RWPE1 (cell line): ENCODE data around the gene RTRAF.
A peak's percentile ranks its signal among the peaks of the same experiment; 100 is the strongest.

Experiments used
- CTCF ChIA-PET: fragments of 350-600 bp; sonication (Branson Sonifier 250); formaldehyde crosslinking; extraction: SDS; loops from one replicate; lab custom pipeline; 2021; lab: Yijun Ruan, JAX
- POLR2A ChIA-PET: fragments of 400-600 bp; formaldehyde crosslinking; extraction: SDS; loops from one replicate; lab custom pipeline; 2020; ENCODE audit warnings: antibody characterized with exemption; ENCODE audit not compliant: low non-redundant PET; lab: Yijun Ruan, JAX
- DNase-seq: peaks from one replicate; pipeline ENCODE4 v3.0.0; 2012; ENCODE audit warnings: low spot score
- H3K27ac ChIP-seq: fragments of 450-650 bp; 2 replicates; pipeline ENCODE4 v1.5.1; 2017
- TF ChIP-seq, protein P1 (sequence below): fragments of 450-650 bp; conservative IDR thresholded peaks from 2 replicates; pipeline ENCODE4 v1.5.1; 2017; ENCODE audit warnings: low read depth, mild to moderate bottlenecking

The RTRAF gene

DNA sequence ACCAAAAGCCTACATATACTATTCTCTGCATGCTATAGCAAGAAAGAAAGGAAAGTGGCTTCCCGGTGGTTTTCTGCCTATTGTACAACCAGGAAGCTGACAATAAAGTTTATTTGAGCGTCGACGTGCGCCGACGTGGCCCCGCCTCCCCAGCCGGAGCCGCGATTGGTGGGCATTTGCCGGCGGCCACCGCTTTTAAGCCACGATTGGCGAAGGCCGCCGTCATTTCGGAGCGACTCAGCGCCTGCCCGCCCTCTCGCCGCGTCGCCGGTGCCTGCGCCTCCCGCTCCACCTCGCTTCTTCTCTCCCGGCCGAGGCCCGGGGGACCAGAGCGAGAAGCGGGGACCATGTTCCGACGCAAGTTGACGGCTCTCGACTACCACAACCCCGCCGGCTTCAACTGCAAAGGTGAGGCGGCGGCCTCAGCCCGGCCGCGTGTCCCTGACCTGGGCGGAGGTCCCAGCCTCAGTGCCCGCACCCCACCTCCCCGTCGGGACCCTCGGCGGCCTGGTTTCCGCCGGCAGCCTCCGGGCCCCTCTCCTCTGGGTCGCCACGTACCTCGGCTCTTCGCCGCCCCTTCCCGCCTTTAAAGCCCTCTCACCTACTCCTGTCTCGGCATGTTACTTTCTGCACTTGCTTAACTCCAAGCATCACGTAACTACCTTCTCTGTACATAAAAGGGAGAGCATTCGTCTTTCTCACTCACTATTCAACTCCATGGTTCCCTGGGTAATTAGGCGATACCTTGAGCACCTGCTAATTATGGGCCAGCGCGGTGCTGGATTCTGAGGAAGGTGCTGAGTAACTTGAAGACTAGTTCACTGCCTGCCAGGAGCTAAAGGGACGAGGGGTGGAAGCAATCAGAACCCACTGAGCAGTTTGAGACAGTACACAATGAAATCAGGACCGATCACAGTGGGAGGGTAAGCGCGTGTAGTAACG is at the start of gene RTRAF:
TSS of gene RTRAF (plus strand) at position 254 of the 942 bp plus-strand sequence. CDS start at position 348, 94 bp downstream.
- TF ChIP-seq, protein P1, sequence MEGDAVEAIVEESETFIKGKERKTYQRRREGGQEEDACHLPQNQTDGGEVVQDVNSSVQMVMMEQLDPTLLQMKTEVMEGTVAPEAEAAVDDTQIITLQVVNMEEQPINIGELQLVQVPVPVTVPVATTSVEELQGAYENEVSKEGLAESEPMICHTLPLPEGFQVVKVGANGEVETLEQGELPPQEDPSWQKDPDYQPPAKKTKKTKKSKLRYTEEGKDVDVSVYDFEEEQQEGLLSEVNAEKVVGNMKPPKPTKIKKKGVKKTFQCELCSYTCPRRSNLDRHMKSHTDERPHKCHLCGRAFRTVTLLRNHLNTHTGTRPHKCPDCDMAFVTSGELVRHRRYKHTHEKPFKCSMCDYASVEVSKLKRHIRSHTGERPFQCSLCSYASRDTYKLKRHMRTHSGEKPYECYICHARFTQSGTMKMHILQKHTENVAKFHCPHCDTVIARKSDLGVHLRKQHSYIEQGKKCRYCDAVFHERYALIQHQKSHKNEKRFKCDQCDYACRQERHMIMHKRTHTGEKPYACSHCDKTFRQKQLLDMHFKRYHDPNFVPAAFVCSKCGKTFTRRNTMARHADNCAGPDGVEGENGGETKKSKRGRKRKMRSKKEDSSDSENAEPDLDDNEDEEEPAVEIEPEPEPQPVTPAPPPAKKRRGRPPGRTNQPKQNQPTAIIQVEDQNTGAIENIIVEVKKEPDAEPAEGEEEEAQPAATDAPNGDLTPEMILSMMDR = no peak
- ChIA-PET POLR2A (interaction anchor here (0.7 kb wide), 1 partner anchor 779 kb away, joined by 3 read pairs; no protein-coding TSS in a partner anchor), CTCF (no interaction called here)
- peak; percentile 91 for DNase-seq
- H3K27ac ChIP-seq = peak within 1 kb of the TSS; percentile 79

DNA sequence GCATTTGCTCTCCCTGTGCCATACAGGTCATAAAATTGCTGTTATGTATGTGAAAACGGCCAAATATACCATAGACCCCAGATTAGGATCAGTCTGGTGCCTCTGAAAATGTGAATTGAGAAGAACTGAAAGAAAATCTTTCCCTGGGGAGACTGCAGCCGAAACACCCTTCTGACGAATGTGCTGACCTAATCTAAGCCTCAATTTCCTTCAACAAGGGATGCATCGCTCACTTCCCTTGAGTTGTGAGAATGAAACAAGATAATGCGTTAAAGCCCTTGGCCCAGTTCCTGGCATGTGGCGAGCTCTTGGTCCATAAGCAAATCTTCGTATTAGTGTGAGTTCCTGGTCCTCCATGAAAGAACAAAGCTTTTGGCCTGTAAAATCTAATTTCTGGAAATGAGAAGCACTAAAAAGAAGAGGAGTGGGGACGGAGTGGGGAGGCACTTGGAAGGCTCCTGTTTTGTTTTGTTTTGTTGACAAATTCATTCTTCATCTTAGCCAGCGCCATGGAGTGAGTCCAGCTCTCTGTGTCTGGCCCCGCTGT is 49.5 kb upstream of the RTRAF start:
- POLR2A ChIA-PET = no interaction called here
- DNase-seq = no peak
- CTCF ChIA-PET = no interaction called here
- no peak overlapping the region for H3K27ac ChIP-seq
- TF ChIP-seq, protein P1 = no peak

DNA sequence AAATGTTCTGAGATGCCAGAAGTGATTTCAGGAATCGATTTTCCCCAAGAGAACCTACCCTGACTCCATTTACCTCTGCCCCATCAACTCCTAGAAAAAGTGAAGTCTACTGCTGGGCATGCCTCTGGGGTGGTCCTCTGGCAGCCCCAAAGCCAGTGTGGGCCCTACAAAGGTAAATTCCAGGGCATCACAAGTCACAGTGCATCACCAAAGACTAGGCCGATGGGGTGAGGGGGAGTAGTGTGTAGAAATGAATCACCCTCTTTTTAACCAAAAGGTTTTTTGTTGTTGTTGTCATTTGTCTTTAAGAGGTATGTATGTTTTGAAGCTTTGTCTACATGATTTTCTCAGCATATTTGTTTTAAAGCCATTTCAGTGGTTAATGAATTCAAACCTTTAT is 46.4 kb upstream of the RTRAF start:
- TF ChIP-seq, protein P1 = no peak
- CTCF ChIA-PET = interaction anchor here (0.6 kb wide), 1 partner anchor 1585 kb away, joined by 3 read pairs; no protein-coding TSS in a partner anchor
- POLR2A ChIA-PET = no interaction called here
- no peak overlapping the region for H3K27ac ChIP-seq
- no peak for DNase-seq

DNA sequence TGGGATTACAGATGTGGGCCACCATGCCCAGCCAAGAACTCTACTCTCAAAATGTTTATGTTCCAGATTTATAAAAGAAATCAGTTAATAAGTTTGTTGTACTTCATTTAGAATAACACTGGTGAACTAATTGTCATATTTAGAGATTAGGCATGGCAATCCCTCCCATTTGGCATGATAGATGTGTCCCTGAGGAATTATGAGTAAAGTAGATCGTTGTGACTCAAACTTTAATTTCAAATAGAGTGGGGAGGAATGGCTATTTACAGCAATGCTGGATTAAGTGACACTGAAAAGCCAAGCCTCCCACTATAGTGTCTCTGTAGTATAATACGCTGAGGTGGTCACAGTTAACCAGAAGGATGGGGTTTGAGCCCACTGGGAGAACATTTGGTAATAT is 39.3 kb upstream of the RTRAF start:
- POLR2A ChIA-PET = no interaction called here
- CTCF ChIA-PET = no interaction called here
- no peak overlapping the region for H3K27ac ChIP-seq
- DNase-seq = no peak
- TF ChIP-seq, protein P1 = no peak

DNA sequence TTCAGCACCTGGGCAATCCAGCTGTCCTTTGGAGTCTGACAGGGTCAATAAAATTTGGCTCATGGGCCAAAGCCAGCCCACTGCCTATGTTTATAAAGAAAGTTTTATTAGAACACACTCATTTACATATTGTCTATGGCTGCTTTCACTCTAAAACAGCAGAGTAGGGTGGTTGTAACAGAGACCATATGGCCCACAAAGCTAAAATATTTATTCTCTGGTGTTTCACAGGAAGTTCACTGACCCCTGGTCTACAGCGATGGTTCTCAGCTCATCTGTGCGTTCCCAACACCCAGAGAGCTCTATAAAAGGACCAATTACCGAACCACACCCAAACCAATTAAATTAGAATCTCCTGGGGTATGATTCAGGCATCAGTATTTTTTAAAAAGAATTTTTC is 37.7 kb upstream of the RTRAF start:
- CTCF ChIA-PET = interaction anchor here (0.6 kb wide), 1 partner anchor 86 kb away, joined by 3 read pairs; no protein-coding TSS in a partner anchor
- POLR2A ChIA-PET = no interaction called here
- no peak for DNase-seq
- no peak overlapping the region for H3K27ac ChIP-seq
- TF ChIP-seq, protein P1 = no peak

DNA sequence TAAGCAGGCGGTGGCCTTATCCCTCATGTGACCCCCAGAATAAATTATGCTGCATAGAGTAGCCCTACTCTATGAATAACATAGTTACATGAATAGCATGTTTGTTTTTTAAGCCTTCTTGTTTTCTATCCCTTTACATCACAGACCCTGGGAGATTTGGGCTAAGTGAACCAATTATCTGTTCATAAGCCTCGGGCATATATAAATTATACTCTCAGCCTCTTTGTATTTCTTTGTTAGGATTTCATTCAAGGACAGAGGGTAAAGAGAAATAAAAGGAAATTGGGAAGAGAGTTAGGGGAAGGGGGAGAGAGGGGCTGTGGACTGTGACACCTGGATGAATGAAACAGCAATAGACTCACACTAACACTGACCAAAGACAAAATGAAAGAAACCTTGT is 35.3 kb upstream of the RTRAF start:
- ChIA-PET CTCF (no interaction called here), POLR2A (no interaction called here)
- H3K27ac ChIP-seq = no peak overlapping the region
- no peak for DNase-seq
- TF ChIP-seq, protein P1 = no peak
